ENCODE data around the gene NCS1.

DNA sequence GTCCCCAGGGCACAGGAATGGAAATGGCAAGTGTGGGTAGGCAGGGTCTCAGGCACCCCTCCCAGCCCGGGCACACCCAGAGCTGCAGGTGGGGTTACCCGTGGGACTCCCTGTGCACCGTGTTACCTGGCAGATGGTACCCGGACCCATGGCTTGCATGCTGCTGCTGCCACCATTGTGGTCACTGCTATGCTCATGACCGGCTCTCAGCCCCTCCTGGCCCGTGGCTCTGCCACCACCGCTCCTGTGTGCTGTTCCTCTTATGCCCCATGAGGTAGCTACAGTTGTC lies 71.6 kb downstream of the NCS1 start:
- no peak for TF ChIP-seq POLR2AphosphoS5 (IDR thresholded peaks at IDR 0.05; ENCODE audit: low read depth, low read length)
- no peak for TF ChIP-seq SIN3A (IDR thresholded peaks at IDR 0.05; ENCODE audit: borderline replicate concordance, insufficient read depth, low read length)
- no peak for TF ChIP-seq TAF1 (IDR thresholded peaks at IDR 0.05; ENCODE audit: borderline replicate concordance, insufficient read depth, low read length)
